Heart left ventricle (tissue), 16 donors: ENCODE results near the gene NLGN4Y. TPM values are rescaled to one million over a fixed set of nuclear protein-coding genes. Genes with fewer than 3 reads are reported as not detected.

Experiments
- ATAC-seq, 4 donors: fragments of 200-7000 bp; cut with Tn5 transposase; one replicate each; pipeline ENCODE4 v1.9.1; 2020 to 2022; ENCODE audit warnings: moderate library complexity in 4 of 4, mild to moderate bottlenecking in 3 of 4, moderate number of reproducible peaks in 1 of 4
- DNase-seq, 5 donors: peaks; one replicate each; pipeline ENCODE4 v3.0.0-alpha.2; 2020
- H3K27ac ChIP-seq, 12 donors: fragments of 200-600 bp; sonication (generic) in 4 of 12; one replicate each; pipeline versions ENCODE4 v1.5.0 to v1.8.0; 2016 to 2022; ENCODE audit warnings: mild to moderate bottlenecking in 2 of 12
- H3K27me3 ChIP-seq, 9 donors: fragments of 200-600 bp; sonication (generic) in 2 of 9; one replicate each; pipeline versions ENCODE4 v1.5.1 to v1.8.0; 2016 to 2022; ENCODE audit warnings: mild to moderate bottlenecking in 3 of 9
- H3K36me3 ChIP-seq, 9 donors: fragments of 200-600 bp; sonication (generic) in 2 of 9; one replicate each; pipeline versions ENCODE4 v1.5.0 to v1.8.0; 2018 to 2022; ENCODE audit warnings: mild to moderate bottlenecking in 2 of 9
- H3K4me1 ChIP-seq, 12 donors: fragments of 200-600 bp; sonication (generic) in 4 of 12; one replicate each; pipeline versions ENCODE4 v1.5.0 to v1.8.0; 2016 to 2022; ENCODE audit warnings: mild to moderate bottlenecking in 3 of 12
- H3K4me3 ChIP-seq, 12 donors: fragments of 200-600 bp; sonication (generic) in 4 of 12; one replicate each; pipeline versions ENCODE4 v1.5.0 to v1.8.0; 2017 to 2022; ENCODE audit warnings: mild to moderate bottlenecking in 9 of 12, moderate library complexity in 4 of 12
- H3K9me3 ChIP-seq, 12 donors: fragments of 200-600 bp; sonication (generic) in 4 of 12; one replicate each; pipeline versions ENCODE4 v1.5.0 to v1.8.0; 2016 to 2022; ENCODE audit warnings: mild to moderate bottlenecking in 1 of 12
- CTCF ChIP-seq, 12 donors: fragments of 200-600 bp; sonication (generic) in 4 of 12; IDR thresholded peaks; one replicate each; pipeline versions ENCODE4 v1.5.0 to v1.8.0; 2018 to 2022; ENCODE audit warnings: antibody characterized with exemption in 12 of 12, mild to moderate bottlenecking in 5 of 12
- POLR2A ChIP-seq, 2 donors: fragments of 450-650 bp; IDR thresholded peaks; one replicate each; pipeline ENCODE4 v1.6.1; 2017; ENCODE audit warnings: antibody characterized with exemption in 2 of 2, mild to moderate bottlenecking in 2 of 2, moderate library complexity in 2 of 2
- WGBS, 4 donors: extraction: QIAGEN DNeasy Blood & Tissue Kit in 2 of 4; methylation state at CpG; one replicate each; pipeline versions ENCODE4 v1.1.5 to v1.1.7; 2013 to 2018; 5-methylcytosine and 5-hydroxymethylcytosine counted together
- intact Hi-C, 10 donors: fragments of 100-400 bp; cut with DNase I; formaldehyde crosslinking; loops; one replicate each; pipeline versions ENCODE4 v1.11.1 to v1.14.2; 2022
- polyA plus RNA-seq, 2 donors: library from polyadenylated mRNA; stranded (reverse); fragments of 200-250 nt; gene quantifications; one replicate each; pipeline ENCODE4 v1.2.3, GENCODE V29; 2013
- total RNA-seq, 9 donors: library from RNA; depleted of rRNA in 2 of 9; stranded (reverse); fragments of >200 nt in 2 of 9; fragmentation: NEBNext Ultra II Directional in 3 of 9; extraction: Animal tissue kit (Norgen Biotek cat#: 25700) in 3 of 9; gene quantifications; one replicate each; pipeline versions ENCODE4 v1.1.0 to v1.2.4, GENCODE V29; 2016 to 2023
- donor health status: ischemic (EF 13 %, LVEDD 7.1; RV severe dilation, severe dysfunction).
- donor health status: healthy with polysubstance abuse.
- donor health status: DM: no; HTN: yes; CAD: no.
- donor health status: DM: no; HTN: no; CAD: no.
- donor health status: ischemic (EF 25% LVEDD 6.9; RV normal size, moderate dysfunction).
- donor health status: ischemic (EF 25% LVEDD 5.7; RV mildly dilated, moderate dysfunction).
- donor health status: healthy.
- donor health status: DM: yes; HTN: yes; CAD: no.
- donor health status: ischemic (EF 35%, LVEDD 5.7; RV mildly dilated, moderate dysfunction).
- donor health status: nonischemic (EF 11% LVEDD 7.7; RV severe dilation, severe dysfunction).
- donor health status: DM: yes; HTN: yes; CAD: no.
- donor health status: PGD.
- donor health status: ischemic (EF 29% LVEDD 5.4; RV normal size, mild dysfunction).
- donor health status: nonischemic (EF 23%, LVEDD 6.1; RV moderate dilation, normal function).

The NLGN4Y gene
- total and polyA plus RNA-seq, 11 donors: 0.05 to 3.4 (median 1.1) TPM; not detected in 4

GRCh38 chrY:14829366-14829885 is 305.1 kb downstream of the NLGN4Y start:
- no peak for TF ChIP-seq CTCF (IDR thresholded peaks at IDR 0.05)
- 90 to 93% methylated on average over 9 of the region's 9 CpGs; no CpG with 5 or more reads in 2 of the 4 donors for WGBS, 4 donors

GRCh38 chrY:14834103-14835060 is 310.1 kb downstream of the NLGN4Y start:
- TF ChIP-seq CTCF (IDR thresholded peaks at IDR 0.05): no peak
- TF ChIP-seq POLR2A (IDR thresholded peaks at IDR 0.05): no peak
- ATAC-seq (peak in 2 of 4 donors; percentile 67 to 83), DNase-seq (no peak)
- H3K4me3 ChIP-seq: no peak overlapping the region
- intact Hi-C loops: no loop called here
- H3K27me3 ChIP-seq: no peaks in the 10 kb centered on the region
- H3K4me1 ChIP-seq: no peaks in the 10 kb centered on the region
- WGBS, 4 donors: 56 to 65% methylated on average over 4 of the region's 4 CpGs; no CpG with 5 or more reads in 2 of the 4 donors
- no peak overlapping the region for H3K27ac ChIP-seq
- no peaks in the 10 kb centered on the region for H3K36me3 ChIP-seq
- no peaks in the 10 kb centered on the region for H3K9me3 ChIP-seq

More at GRCh38 chrY:14829366-14829885, 305.1 kb downstream of the NLGN4Y start:
- Histone ChIP-seq H3K36me3 (no peaks in the 10 kb centered on the region), H3K4me1 (no peaks in the 10 kb centered on the region), H3K4me3 (no peak overlapping the region), H3K9me3 (no peaks in the 10 kb centered on the region), H3K27ac (no peak overlapping the region), H3K27me3 (no peaks in the 10 kb centered on the region)
- no peak for DNase-seq
- intact Hi-C loops: no loop called here
- ATAC-seq: no peak

- no peak for TF ChIP-seq CTCF (IDR thresholded peaks at IDR 0.05)
- no peak for TF ChIP-seq POLR2A (IDR thresholded peaks at IDR 0.05)
- no peak overlapping the region for H3K4me3 ChIP-seq
- DNase-seq: no peak
- WGBS, 4 donors: 58 to 60% methylated on average over 3 of the region's 3 CpGs; no CpG with 5 or more reads in 2 of the 4 donors
- ATAC-seq: no peak
- H3K9me3 ChIP-seq: no peaks in the 10 kb centered on the region
- no peaks in the 10 kb centered on the region for H3K4me1 ChIP-seq
- H3K27me3 ChIP-seq: no peaks in the 10 kb centered on the region
- intact Hi-C loops: no loop called here
- H3K27ac ChIP-seq: no peak overlapping the region
- no peaks in the 10 kb centered on the region for H3K36me3 ChIP-seq
Observed at GRCh38 chrY:14837466-14837865, 313.1 kb downstream of the NLGN4Y start.

- Histone ChIP-seq H3K4me1 (no peaks in the 10 kb centered on the region), H3K27ac (no peak overlapping the region), H3K36me3 (no peaks in the 10 kb centered on the region), H3K9me3 (no peaks in the 10 kb centered on the region), H3K27me3 (no peaks in the 10 kb centered on the region), H3K4me3 (no peak overlapping the region)
- 56 to 67% methylated on average over 1 of the region's 1 CpG; no CpG with 5 or more reads in 2 of the 4 donors for WGBS, 4 donors
- ATAC-seq: no peak
- TF ChIP-seq CTCF (IDR thresholded peaks at IDR 0.05) (no peak), POLR2A (IDR thresholded peaks at IDR 0.05) (no peak)
- intact Hi-C loops: no loop called here
- no peak for DNase-seq
Observed at GRCh38 chrY:14850734-14851133, 326.4 kb downstream of the NLGN4Y start.
